Endothelial cell of umbilical vein (primary cell): Measurements from ENCODE around the gene AP1G1. TPM values are rescaled to one million over a fixed set of nuclear protein-coding genes. Genes with fewer than 3 reads are reported as not detected.

Experiments used
- BruUV-seq: library from RNA; stranded (reverse); fragments of 400-500 nt; replicated peaks from 2 replicates; lab custom pipeline; 2021; lab: Mats Ljungman, UMichigan
- CTCF ChIA-PET: fragments of 300-600, 350-600 bp; sonication (Branson Sonifier 250); formaldehyde crosslinking; loops from one replicate; lab custom pipeline; 2021; ENCODE audit warnings: antibody characterized with exemption, inconsistent platforms; lab: Charles Lee
- POLR2A ChIA-PET: fragments of 300-600, 350-600 bp; sonication (Branson Sonifier 250); formaldehyde crosslinking; loops from one replicate; lab custom pipeline; 2021; ENCODE audit warnings: antibody characterized with exemption, inconsistent platforms; lab: Charles Lee
- DNase-seq: peaks from one replicate; pipeline ENCODE4 v3.0.0-alpha.2; 2011; ENCODE audit warnings: low read depth, low spot score
- FAIRE-seq: peaks from 2 replicates; lab custom pipeline; 2011; peaks lifted over from hg19 to GRCh38; lab: Jason Lieb, UNC
- H2AFZ ChIP-seq: 2 replicates; pipeline ENCODE4 v1.6.0; 2012; ENCODE audit warnings: low read depth, low read length, control low read depth, inconsistent platforms
- H3K27ac ChIP-seq: 2 replicates; pipeline ENCODE4 v1.5.1; 2011; ENCODE audit warnings: low read depth, mild to moderate bottlenecking, control low read depth, low read length, moderate library complexity; ENCODE audit not compliant: insufficient read depth
- H3K27me3 ChIP-seq, 2 experiments: 2 replicates each; pipeline versions ENCODE4 v1.6.0 to v1.6.1; 2011; ENCODE audit warnings: low read length in 2 of 2, mixed read lengths in 1 of 2; ENCODE audit not compliant: control insufficient read depth in 2 of 2, insufficient read depth in 2 of 2
- H3K36me3 ChIP-seq, 2 experiments: 2 replicates in 1 of 2; 3 replicates in 1 of 2; pipeline ENCODE4 v1.5.1; 2011; ENCODE audit warnings: low read length in 2 of 2, mild to moderate bottlenecking in 1 of 2, moderate library complexity in 1 of 2; ENCODE audit not compliant: control insufficient read depth in 2 of 2, insufficient read depth in 2 of 2; ENCODE audit errors: extremely low read depth in 1 of 2
- H3K4me1 ChIP-seq: 3 replicates; pipeline ENCODE4 v1.5.1; 2011; ENCODE audit warnings: mild to moderate bottlenecking, low read length; ENCODE audit not compliant: control insufficient read depth, insufficient read depth; ENCODE audit errors: extremely low read depth
- H3K4me2 ChIP-seq: 2 replicates; pipeline ENCODE4 v1.6.1; 2011; ENCODE audit warnings: low read length, control low read depth, mixed read lengths; ENCODE audit not compliant: insufficient read depth
- H3K4me3 ChIP-seq, 3 experiments: fragments of 200-600 bp in 1 of 3; sonication (generic), shearing (Covaris generic) in 1 of 3; replicated peaks in 1 of 3; 2 replicates each; pipeline ENCODE4 v1.5.1; 2011 to 2016; ENCODE audit warnings: control low read depth in 3 of 3, low read length in 3 of 3, mild to moderate bottlenecking in 2 of 3, inconsistent platforms in 1 of 3, low read depth in 1 of 3, moderate library complexity in 1 of 3; ENCODE audit not compliant: insufficient read depth in 1 of 3
- H3K79me2 ChIP-seq: 2 replicates; pipeline ENCODE4 v1.6.0; 2012; ENCODE audit warnings: low read length, inconsistent platforms; ENCODE audit not compliant: control insufficient read depth, insufficient read depth
- H3K9ac ChIP-seq: replicated peaks from 2 replicates; pipeline ENCODE3; 2011; ENCODE audit warnings: low read length, control low read depth; ENCODE audit not compliant: insufficient read depth; ENCODE audit errors: extremely low read depth
- H3K9me1 ChIP-seq: replicated peaks from 3 replicates; pipeline ENCODE4 v1.6.0; 2011; ENCODE audit warnings: mild to moderate bottlenecking, low read length; ENCODE audit not compliant: control insufficient read depth, insufficient read depth; ENCODE audit errors: extremely low read depth
- H3K9me3 ChIP-seq: replicated peaks from 2 replicates; pipeline ENCODE4 v1.5.1; 2012; ENCODE audit warnings: low read length, inconsistent platforms; ENCODE audit not compliant: control insufficient read depth, insufficient read depth
- H4K20me1 ChIP-seq: replicated peaks from 2 replicates; pipeline ENCODE3; 2011; ENCODE audit warnings: mild to moderate bottlenecking, low read length; ENCODE audit not compliant: control insufficient read depth, insufficient read depth; ENCODE audit errors: extremely low read depth
- EZH2 ChIP-seq: IDR thresholded peaks from 2 replicates; pipeline ENCODE4 v1.6.1; 2012; ENCODE audit warnings: borderline replicate concordance, low read depth, mild to moderate bottlenecking, moderate library complexity, low read length, inconsistent platforms; ENCODE audit not compliant: severe bottlenecking
- FOS ChIP-seq: IDR thresholded peaks from 2 replicates; pipeline ENCODE4 v1.6.1; 2011; ENCODE audit warnings: mild to moderate bottlenecking, low read length, moderate library complexity, borderline replicate concordance; ENCODE audit not compliant: insufficient read depth
- GATA2 ChIP-seq: IDR thresholded peaks from 2 replicates; pipeline ENCODE4 v1.7.0; 2011; ENCODE audit warnings: low read depth, mild to moderate bottlenecking, moderate library complexity, mixed read lengths, low read length; ENCODE audit not compliant: insufficient read length, insufficient read depth
- JUN ChIP-seq: IDR thresholded peaks from 2 replicates; pipeline ENCODE4 v1.6.1; 2011; ENCODE audit warnings: borderline replicate concordance, low read depth; ENCODE audit not compliant: insufficient read length, insufficient read depth
- MYC ChIP-seq: IDR thresholded peaks from one replicate; pipeline ENCODE4 v1.6.1; 2011; ENCODE audit warnings: mild to moderate bottlenecking, low read depth, low read length
- POLR2A ChIP-seq: IDR thresholded peaks from 2 replicates; pipeline ENCODE4 v1.6.1; 2012; ENCODE audit warnings: low read depth, mild to moderate bottlenecking, control low read depth, low read length
- POLR2AphosphoS5 ChIP-seq: IDR thresholded peaks from 2 replicates; pipeline ENCODE4 v1.6.1; 2012; ENCODE audit warnings: low read depth, mild to moderate bottlenecking, control low read depth, low read length, moderate library complexity; ENCODE audit not compliant: insufficient read depth
- dilution Hi-C: fragments of 300-500 bp; cut with MboI; formaldehyde crosslinking; loops from one replicate; pipeline ENCODE4 v1.15.0; 2019; ENCODE audit warnings: low sequenced_read_pairs; ENCODE audit not compliant: extremely low pct_ligation_motif_present
- intact Hi-C: fragments of 100-400 bp; cut with micrococcal nuclease; formaldehyde crosslinking; loops from one replicate; pipeline ENCODE4 v1.10.0; 2022
- polyA plus RNA-seq, 4 experiments: library from polyadenylated mRNA; depleted of rRNA in 3 of 4; stranded (reverse) in 3 of 4; unstranded in 1 of 4; fragments of >200 nt; gene quantifications; 2 replicates each; pipeline versions ENCODE4 v1.2.1 to v1.2.3, GENCODE V29; 2011 to 2012; ENCODE audit warnings: missing spikeins in 1 of 4
- total RNA-seq: library from RNA; stranded (reverse); gene quantifications from 2 replicates; pipeline ENCODE4 v1.2.3, GENCODE V29; 2021
- TF ChIP-seq, protein P1 (sequence below), 2 donors: IDR thresholded peaks; 1 replicate in 1 of 2; 2 replicates in 1 of 2; pipeline ENCODE4 v1.5.1; 2011; ENCODE audit warnings: low read length in 2 of 2, mild to moderate bottlenecking in 2 of 2, moderate library complexity in 2 of 2, control low read depth in 1 of 2, inconsistent platforms in 1 of 2, low read depth in 1 of 2; ENCODE audit not compliant: insufficient read depth in 1 of 2; ENCODE audit errors: extremely low read depth in 1 of 2
- TF ChIP-seq, protein P2 (sequence below): IDR thresholded peaks from 2 replicates; pipeline ENCODE4 v1.6.1; 2011; ENCODE audit not compliant: insufficient read depth, insufficient read length

AP1G1 gene
- total and polyA plus RNA-seq, 2 donors (not counting 3 experiments of a cell fraction or from before 2014, with no cell fraction given) = 57.4 to 85.3 TPM

DNA sequence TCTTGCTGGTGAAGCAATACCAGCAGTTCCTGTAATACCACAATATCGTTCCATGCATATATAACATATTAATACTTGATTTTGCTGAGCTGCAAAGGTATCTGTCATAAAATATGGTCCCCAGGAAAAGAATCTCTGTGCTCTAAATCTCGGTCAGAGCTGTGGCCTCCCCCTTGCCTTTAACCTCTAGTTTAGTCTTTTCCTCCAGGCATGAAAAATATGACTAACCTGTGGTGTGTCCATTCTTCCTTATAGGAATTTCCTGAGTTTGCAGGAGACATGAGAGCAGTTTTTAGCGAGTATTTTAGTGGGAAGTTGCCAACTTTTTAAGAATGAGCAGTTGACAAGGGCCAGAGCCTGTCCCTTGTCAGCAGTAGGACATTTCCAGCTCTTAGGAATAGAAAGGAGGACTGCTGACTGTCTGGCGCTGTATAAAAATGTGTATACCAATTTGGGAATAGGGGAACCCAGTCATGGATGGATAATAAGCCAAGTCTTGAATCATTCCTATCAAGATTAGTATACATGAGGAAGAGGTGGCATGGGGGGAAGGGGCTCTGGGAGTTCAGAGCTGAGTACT lies 45.8 kb upstream of the AP1G1 start:
- H3K4me2 ChIP-seq = no peak overlapping the region
- H3K79me2 ChIP-seq = peaks cover 12% of the 10 kb centered on the region
- FAIRE-seq (no peak), DNase-seq (no peak)
- H3K27me3 ChIP-seq = no peaks in the 10 kb centered on the region
- dilution Hi-C loops = no loop called here
- H2AFZ ChIP-seq = no peak overlapping the region
- CTCF ChIA-PET = interaction anchor here (1.8 kb wide), 1 partner anchor 107 kb away, joined by 4 read pairs; no protein-coding TSS in a partner anchor
- H3K9ac ChIP-seq = no peak overlapping the region
- H3K4me3 ChIP-seq = no peak overlapping the region
- H4K20me1 ChIP-seq = no peaks in the 10 kb centered on the region
- peaks cover 15 to 24% of the 10 kb centered on the region in 2 experiments for H3K36me3 ChIP-seq
- H3K9me3 ChIP-seq = no peaks in the 10 kb centered on the region
- no peaks in the 10 kb centered on the region for H3K4me1 ChIP-seq
- TF ChIP-seq JUN = no peak
- TF ChIP-seq, protein P1, sequence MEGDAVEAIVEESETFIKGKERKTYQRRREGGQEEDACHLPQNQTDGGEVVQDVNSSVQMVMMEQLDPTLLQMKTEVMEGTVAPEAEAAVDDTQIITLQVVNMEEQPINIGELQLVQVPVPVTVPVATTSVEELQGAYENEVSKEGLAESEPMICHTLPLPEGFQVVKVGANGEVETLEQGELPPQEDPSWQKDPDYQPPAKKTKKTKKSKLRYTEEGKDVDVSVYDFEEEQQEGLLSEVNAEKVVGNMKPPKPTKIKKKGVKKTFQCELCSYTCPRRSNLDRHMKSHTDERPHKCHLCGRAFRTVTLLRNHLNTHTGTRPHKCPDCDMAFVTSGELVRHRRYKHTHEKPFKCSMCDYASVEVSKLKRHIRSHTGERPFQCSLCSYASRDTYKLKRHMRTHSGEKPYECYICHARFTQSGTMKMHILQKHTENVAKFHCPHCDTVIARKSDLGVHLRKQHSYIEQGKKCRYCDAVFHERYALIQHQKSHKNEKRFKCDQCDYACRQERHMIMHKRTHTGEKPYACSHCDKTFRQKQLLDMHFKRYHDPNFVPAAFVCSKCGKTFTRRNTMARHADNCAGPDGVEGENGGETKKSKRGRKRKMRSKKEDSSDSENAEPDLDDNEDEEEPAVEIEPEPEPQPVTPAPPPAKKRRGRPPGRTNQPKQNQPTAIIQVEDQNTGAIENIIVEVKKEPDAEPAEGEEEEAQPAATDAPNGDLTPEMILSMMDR (IDR thresholded peaks at IDR 0.05; ENCODE audit: extremely low read depth in 1 of 2, insufficient read depth in 1 of 2, low read depth in 1 of 2, low read length in 2 of 2) = no peak
- TF ChIP-seq, protein P2, sequence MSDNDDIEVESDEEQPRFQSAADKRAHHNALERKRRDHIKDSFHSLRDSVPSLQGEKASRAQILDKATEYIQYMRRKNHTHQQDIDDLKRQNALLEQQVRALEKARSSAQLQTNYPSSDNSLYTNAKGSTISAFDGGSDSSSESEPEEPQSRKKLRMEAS = no peak
- TF ChIP-seq GATA2 = no peak
- TF ChIP-seq EZH2 = no peak
- TF ChIP-seq FOS = no peak
- no peak for TF ChIP-seq POLR2AphosphoS5
- TF ChIP-seq MYC = no peak
- no peak for TF ChIP-seq POLR2A
- no peaks in the 10 kb centered on the region for H3K9me1 ChIP-seq
- no peak overlapping the region for H3K27ac ChIP-seq
- POLR2A ChIA-PET = no interaction called here
- intact Hi-C loops = no loop called here
- no TSS peak for BruUV-seq
